HepG2 (cell line): ENCODE measurements around the gene ZNF24. TPM values are rescaled to one million over a fixed set of nuclear protein-coding genes. Genes with fewer than 3 reads are reported as not detected.

Source experiments
- ATAC-seq: fragments of 200-7000 bp; cut with Tn5 transposase; 3 replicates; pipeline ENCODE4 v1.9.1; 2020; ENCODE audit warnings: mild to moderate bottlenecking, moderate library complexity
- BruUV-seq: library from RNA; stranded (reverse); fragments of 400-500 nt; replicated peaks from 2 replicates; lab custom pipeline; 2021; lab: Mats Ljungman, UMichigan
- CTCF ChIA-PET: fragments of 300-600 bp; formaldehyde crosslinking; extraction: SDS; loops from one replicate; lab custom pipeline; 2021; ENCODE audit warnings: low total read pairs, inconsistent platforms, low intra/inter-chr PET ratio; lab: Yijun Ruan, JAX
- POLR2A ChIA-PET: fragments of 350-600 bp; sonication (Branson Sonifier 250); formaldehyde crosslinking; loops from one replicate; lab custom pipeline; 2020; ENCODE audit warnings: antibody characterized with exemption, inconsistent platforms; lab: Yijun Ruan, JAX
- DNase-seq: peaks from one replicate; pipeline ENCODE4 v3.0.0-alpha.2; 2015; ENCODE audit warnings: low spot score
- FAIRE-seq: peaks from 3 replicates; lab custom pipeline; 2011; peaks lifted over from hg19 to GRCh38; lab: Jason Lieb, UNC
- H2AFZ ChIP-seq: one replicate; pipeline ENCODE4 v1.6.1; 2011; ENCODE audit warnings: low read length, inconsistent platforms
- H3K27ac ChIP-seq: fragments of 300-600 bp; 3 replicates; pipeline ENCODE4 v1.8.0; 2011; ENCODE audit warnings: mixed run types, mild to moderate bottlenecking, mixed read lengths, low read length, inconsistent platforms; ENCODE audit not compliant: insufficient read depth; ENCODE audit errors: extremely low read length
- H3K27me3 ChIP-seq, 2 experiments: fragments of 200-600 bp in 1 of 2; 2 replicates in 1 of 2; 3 replicates in 1 of 2; pipeline versions ENCODE4 v1.6.0 to v1.8.0; 2011; ENCODE audit warnings: low read length in 2 of 2, mild to moderate bottlenecking in 2 of 2, moderate library complexity in 2 of 2, inconsistent platforms in 1 of 2; ENCODE audit not compliant: insufficient read depth in 2 of 2, control insufficient read depth in 1 of 2
- H3K36me3 ChIP-seq, 2 experiments: fragments of 200-600 bp in 1 of 2; replicated peaks in 1 of 2; 2 replicates in 1 of 2; 3 replicates in 1 of 2; pipeline versions ENCODE4 v1.5.1 to v1.8.0; 2011; ENCODE audit warnings: low read length in 2 of 2, inconsistent platforms in 1 of 2; ENCODE audit not compliant: insufficient read depth in 2 of 2, control insufficient read depth in 1 of 2
- H3K4me1 ChIP-seq: 2 replicates; pipeline ENCODE4 v1.5.1; 2012; ENCODE audit warnings: low read length, inconsistent platforms; ENCODE audit not compliant: insufficient read depth
- H3K4me2 ChIP-seq: 2 replicates; pipeline ENCODE4 v1.6.0; 2011; ENCODE audit warnings: low read depth, low read length, inconsistent platforms
- H3K4me3 ChIP-seq, 3 experiments: fragments of 200-600 bp in 1 of 3; sonication (generic), shearing (Covaris generic) in 1 of 3; replicated peaks in 1 of 3; 2 replicates each; pipeline ENCODE4 v1.5.1; 2011 to 2016; ENCODE audit warnings: low read length in 3 of 3, inconsistent platforms in 2 of 3, low read depth in 2 of 3, mild to moderate bottlenecking in 2 of 3, control low read depth in 1 of 3, mixed read lengths in 1 of 3; ENCODE audit not compliant: insufficient read depth in 1 of 3
- H3K79me2 ChIP-seq: one replicate; pipeline ENCODE4 v1.6.1; 2011; ENCODE audit warnings: low read length, inconsistent platforms; ENCODE audit not compliant: insufficient read depth
- H3K9ac ChIP-seq: 2 replicates; pipeline ENCODE4 v1.6.0; 2011; ENCODE audit warnings: mild to moderate bottlenecking, low read depth, low read length, inconsistent platforms; ENCODE audit not compliant: insufficient read depth
- H3K9me3 ChIP-seq: 2 replicates; pipeline ENCODE4 v1.5.1; 2012; ENCODE audit warnings: mild to moderate bottlenecking, low read length
- H4K20me1 ChIP-seq: 2 replicates; pipeline ENCODE4 v1.6.0; 2011; ENCODE audit warnings: inconsistent platforms, mild to moderate bottlenecking, low read length, moderate library complexity; ENCODE audit not compliant: insufficient read depth
- MEF2D ChIP-seq: sonication (generic); formaldehyde crosslinking; IDR thresholded peaks from 2 replicates; pipeline ENCODE4 v1.5.1; 2020; ENCODE audit warnings: mild to moderate bottlenecking, missing genetic modification reagents
- MTF2 ChIP-seq: sonication (generic); formaldehyde crosslinking; IDR thresholded peaks from 2 replicates; pipeline ENCODE4 v1.5.0; 2020; ENCODE audit warnings: missing genetic modification reagents, borderline replicate concordance
- MXD4 ChIP-seq: IDR thresholded peaks from 2 replicates; pipeline ENCODE4 v1.6.1; 2016; ENCODE audit warnings: mild to moderate bottlenecking, missing biosample characterization, missing genetic modification reagents
- MYC ChIP-seq: sonication (generic); formaldehyde crosslinking; IDR thresholded peaks from 2 replicates; pipeline ENCODE4 v1.9.0; 2021; ENCODE audit warnings: missing genetic modification reagents, borderline replicate concordance
- SIX1 ChIP-seq: sonication (generic); formaldehyde crosslinking; IDR thresholded peaks from 2 replicates; pipeline ENCODE4 v1.4.0; 2020; ENCODE audit warnings: missing genetic modification reagents, borderline replicate concordance
- WIZ ChIP-seq: sonication (generic); formaldehyde crosslinking; IDR thresholded peaks from 2 replicates; pipeline ENCODE4 v1.5.1; 2020; ENCODE audit warnings: mild to moderate bottlenecking, missing genetic modification reagents
- ZNF124 ChIP-seq: sonication (generic); formaldehyde crosslinking; IDR thresholded peaks from 2 replicates; pipeline ENCODE4 v1.4.0; 2020; ENCODE audit warnings: missing genetic modification reagents
- ZNF557 ChIP-seq: sonication (generic); formaldehyde crosslinking; IDR thresholded peaks from 2 replicates; pipeline ENCODE4 v1.4.0; 2020; ENCODE audit warnings: missing genetic modification reagents
- ZNF580 ChIP-seq: IDR thresholded peaks from 2 replicates; pipeline ENCODE4 v1.6.1; 2016; ENCODE audit warnings: low read depth, borderline replicate concordance
- ZNF792 ChIP-seq: IDR thresholded peaks from 2 replicates; pipeline ENCODE4 v1.6.1; 2016
- ZNF883 ChIP-seq: sonication (generic); formaldehyde crosslinking; IDR thresholded peaks from 2 replicates; pipeline ENCODE4 v1.5.1; 2020; ENCODE audit warnings: mild to moderate bottlenecking, missing genetic modification reagents; ENCODE audit errors: not compliant biosample characterization
- WGBS: methylation state at CpG from one replicate; pipeline ENCODE4 v1.1.6; 2017; ENCODE audit warnings: low lambda C conversion rate; 5-methylcytosine and 5-hydroxymethylcytosine counted together
- in situ Hi-C: cut with HindIII; loops from 2 replicates; pipeline ENCODE4 v1.10.0; 2017; ENCODE audit warnings: low pct_unique_long_range_greater_than_20kb; ENCODE audit not compliant: extremely low pct_ligation_motif_present
- intact Hi-C: fragments of 100-400 bp; cut with micrococcal nuclease; formaldehyde crosslinking; loops from one replicate; pipeline ENCODE4 v1.10.0; 2022; ENCODE audit not compliant: unreplicated experiment
- polyA plus RNA-seq, 8 experiments: library from polyadenylated mRNA; depleted of rRNA in 3 of 8; stranded (reverse) in 7 of 8; unstranded in 1 of 8; fragments of >200 nt; fragmentation: Illumina TruSeq in 4 of 8; extraction: Trizol in 4 of 8; gene quantifications; 2 replicates each; pipeline versions ENCODE4 v1.2.1 to v1.2.3, GENCODE V29; 2011 to 2016; ENCODE audit warnings: low read depth in 4 of 8, missing spikeins in 1 of 8, mixed read lengths in 1 of 8; ENCODE audit not compliant: insufficient read depth in 1 of 8
- total RNA-seq, 5 experiments: library from RNA; depleted of rRNA; stranded (reverse); fragments of >200 nt; fragmentation: Illumina TruSeq; extraction: Trizol; gene quantifications; 2 replicates each; pipeline ENCODE4 v1.2.3, GENCODE V29; 2016; ENCODE audit warnings: low read depth in 1 of 5

The ZNF24 gene
- total and polyA plus RNA-seq, 2 of the 13 experiments (the other 11 are each of a cell fraction or from before 2014, with no cell fraction given), result 19.5 to 41.1 TPM

GRCh38 chr18:35289293-35289692, 54.9 kb downstream of the ZNF24 start:
- ChIA-PET CTCF (no interaction called here), POLR2A (interaction anchor here (0.9 to 2.4 kb wide), 5 partner anchors 14 to 66 kb away, joined by 3 to 21 read pairs (median 5); partner anchors contain the start of genes ZNF24 and ZNF397)
- H3K9me3 ChIP-seq, result peaks cover 2% of the 10 kb centered on the region; the same call in 1 of the 2 replicates
- H3K79me2 ChIP-seq, result peaks cover 54% of the 10 kb centered on the region
- BruUV-seq, result no TSS peak
- no peak for FAIRE-seq
- ATAC-seq, result peak; percentile 21
- peak; percentile 25; the same call in 1 of the 2 replicates for TF ChIP-seq ZNF792 (CRISPR knock-in tag)
- TF ChIP-seq MXD4 (CRISPR knock-in tag), result no peak
- TF ChIP-seq ZNF124 (CRISPR knock-in tag), result 0 out of 2 replicates have a peak, but pooled peaks have one; percentile 8
- TF ChIP-seq ZNF883 (CRISPR knock-in tag), result no peak
- no peak for TF ChIP-seq SIX1 (CRISPR knock-in tag)
- no peak for TF ChIP-seq MYC (CRISPR knock-in tag)
- TF ChIP-seq MTF2 (CRISPR knock-in tag), result no peak
- 0 out of 2 replicates have a peak, but pooled peaks have one; percentile 49 for TF ChIP-seq ZNF557
- no peak for TF ChIP-seq WIZ (CRISPR knock-in tag)
- TF ChIP-seq ZNF580 (CRISPR knock-in tag), result no peak
- no peak for TF ChIP-seq MEF2D (CRISPR knock-in tag)
- peak overlapping the region; percentile 85 to 97 (median 93) for H3K4me3 ChIP-seq
- 4% methylated on average over 6 of the region's 6 CpGs for WGBS
- peak overlapping the region; percentile 86 for H3K4me2 ChIP-seq
- peak overlapping the region; percentile 96 for H3K9ac ChIP-seq
- H3K4me1 ChIP-seq, result peaks cover 34% of the 10 kb centered on the region
- peak overlapping the region; percentile 81 for H3K27ac ChIP-seq
- no peaks in the 10 kb centered on the region; a peak in 1 of 5 replicates for H3K27me3 ChIP-seq
- intact Hi-C loops (loop anchor here (5.0 kb wide), 1 partner anchor 57 kb away; no protein-coding TSS in a partner anchor), in situ Hi-C loops (no loop called here)
- H4K20me1 ChIP-seq, result no peaks in the 10 kb centered on the region
- H2AFZ ChIP-seq, result peak overlapping the region; percentile 49
- H3K36me3 ChIP-seq, result peaks cover 3% of the 10 kb centered on the region in 2 experiments; a peak in 3 of 5 replicates
- no peak for DNase-seq
